ENCODE data around the gene RNF40. TPM values are rescaled to one million over a fixed set of nuclear protein-coding genes. Genes with fewer than 3 reads are reported as not detected.

Gene RNF40
- total RNA-seq, 1 donor from 2014 or later: 50.6 TPM

DNA sequence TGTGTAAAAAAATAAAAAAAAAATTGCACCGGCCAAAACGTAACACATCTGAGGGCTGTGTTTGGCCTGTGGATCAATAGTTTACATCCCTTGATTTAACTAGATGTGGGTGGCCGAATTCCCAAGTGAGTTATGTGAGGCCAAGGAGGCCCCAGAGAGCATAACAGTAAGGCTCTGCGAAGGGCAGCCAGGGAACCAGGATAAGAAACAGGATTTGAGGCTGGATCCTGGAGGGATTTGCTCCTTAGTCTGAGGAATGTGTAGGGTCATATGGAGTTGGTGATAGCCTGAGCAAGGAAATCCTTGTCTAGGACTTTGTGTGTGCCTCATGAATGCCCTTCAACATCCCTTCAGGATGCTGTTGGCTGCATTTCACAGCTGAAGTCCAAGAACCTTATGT lies 11.9 kb upstream of the RNF40 start:
- Histone ChIP-seq H3K27ac (ENCODE audit: low read depth, low read length) (no peak overlapping the region), H3K27me3 (ENCODE audit: control insufficient read depth in 3 of 3, insufficient read depth in 3 of 3, low read length in 3 of 3) (no peaks in the 10 kb centered on the region), H3K9ac (ENCODE audit: low read depth in 1 of 3, low read length in 3 of 3) (no peak overlapping the region), H3K4me3 (ENCODE audit: low read length in 3 of 3) (no peak overlapping the region), H3K4me1 (ENCODE audit: control insufficient read depth in 3 of 3, insufficient read depth in 3 of 3, low read length in 3 of 3) (peaks cover 6 to 7% (median 7%) of the 10 kb centered on the region in 3 donors), H3K9me3 (ENCODE audit: control insufficient read depth in 3 of 3, low read length in 3 of 3) (no peaks in the 10 kb centered on the region), H3K36me3 (ENCODE audit: control insufficient read depth in 3 of 3, insufficient read depth in 3 of 3, low read length in 3 of 3) (peaks cover 12 to 33% (median 30%) of the 10 kb centered on the region in 3 donors)

DNA sequence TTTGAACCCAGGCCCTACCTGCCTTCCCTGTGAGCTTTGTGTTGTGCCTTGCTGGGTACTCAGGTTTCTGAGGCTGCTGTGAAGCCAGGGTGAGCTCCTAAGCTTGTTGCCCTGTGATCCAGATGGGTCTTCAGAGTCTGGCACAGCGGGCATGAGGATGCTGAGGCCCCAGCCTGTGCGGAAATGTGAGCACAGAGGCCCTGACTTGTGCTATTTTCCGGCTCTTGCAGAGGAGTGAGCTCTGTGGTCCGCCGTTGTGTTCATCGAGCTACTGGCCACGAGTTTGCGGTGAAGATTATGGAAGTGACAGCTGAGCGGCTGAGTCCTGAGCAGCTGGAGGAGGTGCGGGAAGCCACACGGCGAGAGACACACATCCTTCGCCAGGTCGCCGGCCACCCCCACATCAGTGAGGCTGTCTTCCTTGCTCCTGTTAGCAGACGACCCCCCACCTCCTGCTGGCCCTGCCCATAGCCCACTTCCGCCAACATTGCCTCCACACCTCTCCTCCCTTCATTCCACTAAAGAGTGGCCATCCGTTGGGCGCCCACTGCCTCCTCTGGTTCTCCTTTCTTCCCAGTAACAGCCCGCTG lies 11.2 kb upstream of the RNF40 start:
- no peaks in the 10 kb centered on the region for H3K9me3 ChIP-seq (ENCODE audit: control insufficient read depth in 3 of 3, low read length in 3 of 3)
- no peaks in the 10 kb centered on the region for H3K27me3 ChIP-seq (ENCODE audit: control insufficient read depth in 3 of 3, insufficient read depth in 3 of 3, low read length in 3 of 3)
- H3K9ac ChIP-seq (ENCODE audit: low read depth in 1 of 3, low read length in 3 of 3): no peak overlapping the region
- peaks cover 6 to 7% (median 7%) of the 10 kb centered on the region in 3 donors for H3K4me1 ChIP-seq (ENCODE audit: control insufficient read depth in 3 of 3, insufficient read depth in 3 of 3, low read length in 3 of 3)
- no peak overlapping the region for H3K4me3 ChIP-seq (ENCODE audit: low read length in 3 of 3)
- H3K27ac ChIP-seq (ENCODE audit: low read depth, low read length): no peak overlapping the region
- H3K36me3 ChIP-seq (ENCODE audit: control insufficient read depth in 3 of 3, insufficient read depth in 3 of 3, low read length in 3 of 3): peaks cover 14 to 38% (median 30%) of the 10 kb centered on the region in 3 donors

DNA sequence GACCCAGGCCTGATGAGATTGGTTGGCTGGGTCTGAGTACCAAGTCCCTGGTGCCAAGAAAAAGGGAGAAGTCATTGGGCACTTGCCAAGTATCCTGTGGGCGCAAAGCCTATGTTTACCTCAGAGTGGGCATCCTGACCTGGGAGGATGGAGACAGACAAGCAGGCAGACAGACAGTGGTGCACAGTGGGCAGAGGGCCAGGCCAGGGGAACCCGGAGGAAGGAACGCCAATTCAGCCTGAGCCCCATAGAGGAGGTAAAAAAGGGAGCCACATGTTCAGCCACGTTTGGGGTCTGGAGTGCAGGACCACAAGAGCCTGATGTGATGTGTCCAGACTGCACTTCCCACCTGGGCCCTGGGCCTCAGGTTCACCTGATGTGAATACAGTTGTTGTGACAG lies 8.5 kb upstream of the RNF40 start:
- Histone ChIP-seq H3K9ac (ENCODE audit: low read depth in 1 of 3, low read length in 3 of 3) (no peak overlapping the region), H3K27me3 (ENCODE audit: control insufficient read depth in 3 of 3, insufficient read depth in 3 of 3, low read length in 3 of 3) (no peaks in the 10 kb centered on the region), H3K27ac (ENCODE audit: low read depth, low read length) (no peak overlapping the region), H3K9me3 (ENCODE audit: control insufficient read depth in 3 of 3, low read length in 3 of 3) (no peaks in the 10 kb centered on the region), H3K4me1 (ENCODE audit: control insufficient read depth in 3 of 3, insufficient read depth in 3 of 3, low read length in 3 of 3) (peaks cover 0 to 2% (median 0%) of the 10 kb centered on the region in 3 donors), H3K4me3 (ENCODE audit: low read length in 3 of 3) (no peak overlapping the region), H3K36me3 (ENCODE audit: control insufficient read depth in 3 of 3, insufficient read depth in 3 of 3, low read length in 3 of 3) (peaks cover 32 to 48% (median 39%) of the 10 kb centered on the region in 3 donors)

DNA sequence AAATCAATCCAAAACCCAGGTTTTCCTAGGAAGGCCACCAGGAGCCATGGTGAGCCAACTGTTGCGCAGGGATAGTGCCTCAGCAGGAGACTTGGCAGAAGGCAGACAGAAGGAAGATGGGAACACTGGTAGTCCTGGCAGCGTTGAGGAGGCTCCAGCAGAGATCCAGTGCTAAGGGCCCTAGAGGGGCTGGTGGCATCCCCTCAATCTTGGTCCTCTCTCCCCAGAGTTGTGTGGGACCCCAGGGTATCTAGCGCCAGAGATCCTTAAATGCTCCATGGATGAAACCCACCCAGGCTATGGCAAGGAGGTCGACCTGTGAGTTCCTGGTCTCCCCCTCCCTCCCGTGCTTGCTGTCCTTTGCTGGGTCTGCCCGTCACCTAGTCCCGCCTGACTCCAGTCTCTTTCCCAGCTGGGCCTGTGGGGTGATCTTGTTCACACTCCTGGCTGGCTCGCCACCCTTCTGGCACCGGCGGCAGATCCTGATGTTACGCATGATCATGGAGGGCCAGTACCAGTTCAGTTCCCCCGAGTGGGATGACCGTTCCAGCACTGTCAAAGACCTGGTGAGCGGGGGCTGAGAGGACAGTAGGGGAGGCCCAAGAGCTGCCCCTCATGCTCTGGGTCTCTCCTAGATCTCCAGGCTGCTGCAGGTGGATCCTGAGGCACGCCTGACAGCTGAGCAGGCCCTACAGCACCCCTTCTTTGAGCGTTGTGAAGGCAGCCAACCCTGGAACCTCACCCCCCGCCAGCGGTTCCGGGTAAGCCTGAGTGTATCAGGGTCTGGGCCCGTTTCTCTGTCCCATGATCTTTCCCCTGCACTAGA lies 6.0 kb upstream of the RNF40 start:
- Histone ChIP-seq H3K36me3 (ENCODE audit: control insufficient read depth in 3 of 3, insufficient read depth in 3 of 3, low read length in 3 of 3) (peaks cover 30 to 40% (median 33%) of the 10 kb centered on the region in 3 donors), H3K4me1 (ENCODE audit: control insufficient read depth in 3 of 3, insufficient read depth in 3 of 3, low read length in 3 of 3) (peaks cover 6 to 13% (median 7%) of the 10 kb centered on the region in 3 donors), H3K9me3 (ENCODE audit: control insufficient read depth in 3 of 3, low read length in 3 of 3) (no peaks in the 10 kb centered on the region), H3K27ac (ENCODE audit: low read depth, low read length) (no peak overlapping the region), H3K4me3 (ENCODE audit: low read length in 3 of 3) (no peak overlapping the region), H3K9ac (ENCODE audit: low read depth in 1 of 3, low read length in 3 of 3) (no peak overlapping the region), H3K27me3 (ENCODE audit: control insufficient read depth in 3 of 3, insufficient read depth in 3 of 3, low read length in 3 of 3) (no peaks in the 10 kb centered on the region)

DNA sequence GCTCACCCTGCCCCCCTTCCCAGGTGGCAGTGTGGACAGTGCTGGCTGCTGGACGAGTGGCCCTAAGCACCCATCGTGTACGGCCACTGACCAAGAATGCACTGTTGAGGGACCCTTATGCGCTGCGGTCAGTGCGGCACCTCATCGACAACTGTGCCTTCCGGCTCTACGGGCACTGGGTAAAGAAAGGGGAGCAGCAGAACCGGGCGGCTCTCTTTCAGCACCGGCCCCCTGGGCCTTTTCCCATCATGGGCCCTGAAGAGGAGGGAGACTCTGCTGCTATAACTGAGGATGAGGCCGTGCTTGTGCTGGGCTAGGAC lies 5.4 kb upstream of the RNF40 start:
- no peaks in the 10 kb centered on the region for H3K9me3 ChIP-seq (ENCODE audit: control insufficient read depth in 3 of 3, low read length in 3 of 3)
- H3K4me3 ChIP-seq (ENCODE audit: low read length in 3 of 3): no peak overlapping the region
- H3K36me3 ChIP-seq (ENCODE audit: control insufficient read depth in 3 of 3, insufficient read depth in 3 of 3, low read length in 3 of 3): peaks cover 26 to 35% (median 28%) of the 10 kb centered on the region in 3 donors
- no peaks in the 10 kb centered on the region for H3K27me3 ChIP-seq (ENCODE audit: control insufficient read depth in 3 of 3, insufficient read depth in 3 of 3, low read length in 3 of 3)
- peaks cover 11 to 18% (median 12%) of the 10 kb centered on the region in 3 donors for H3K4me1 ChIP-seq (ENCODE audit: control insufficient read depth in 3 of 3, insufficient read depth in 3 of 3, low read length in 3 of 3)
- no peak overlapping the region for H3K27ac ChIP-seq (ENCODE audit: low read depth, low read length)
- H3K9ac ChIP-seq (ENCODE audit: low read depth in 1 of 3, low read length in 3 of 3): no peak overlapping the region

DNA sequence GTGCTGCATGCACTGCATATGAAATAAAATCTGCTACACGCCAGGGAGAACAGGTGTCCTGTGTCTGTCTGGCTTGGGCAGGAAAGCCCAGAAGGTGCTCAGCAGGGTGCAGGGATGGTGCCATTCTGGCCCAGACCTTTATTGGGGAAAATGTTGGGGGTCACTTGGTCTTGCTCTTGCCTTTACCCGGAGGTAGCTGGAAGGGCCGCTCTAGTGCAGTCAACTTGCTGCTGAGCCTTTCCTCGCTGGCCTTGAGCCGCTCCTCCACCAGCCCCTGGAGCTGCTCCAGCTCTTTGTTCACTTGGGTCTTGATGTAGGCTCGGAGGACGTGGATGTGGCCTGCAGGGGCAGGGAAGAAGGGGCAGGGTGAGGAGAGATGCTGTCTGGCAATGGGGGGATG lies 4.8 kb upstream of the RNF40 start:
- H3K27me3 ChIP-seq (ENCODE audit: control insufficient read depth in 3 of 3, insufficient read depth in 3 of 3, low read length in 3 of 3): no peaks in the 10 kb centered on the region
- peaks cover 12 to 22% (median 14%) of the 10 kb centered on the region in 3 donors for H3K4me1 ChIP-seq (ENCODE audit: control insufficient read depth in 3 of 3, insufficient read depth in 3 of 3, low read length in 3 of 3)
- H3K36me3 ChIP-seq (ENCODE audit: control insufficient read depth in 3 of 3, insufficient read depth in 3 of 3, low read length in 3 of 3): peaks cover 26 to 35% (median 28%) of the 10 kb centered on the region in 3 donors
- no peak overlapping the region for H3K27ac ChIP-seq (ENCODE audit: low read depth, low read length)
- H3K4me3 ChIP-seq (ENCODE audit: low read length in 3 of 3): no peak overlapping the region
- H3K9me3 ChIP-seq (ENCODE audit: control insufficient read depth in 3 of 3, low read length in 3 of 3): no peaks in the 10 kb centered on the region
- H3K9ac ChIP-seq (ENCODE audit: low read depth in 1 of 3, low read length in 3 of 3): peak overlapping the region in 1 of 3 donors; percentile 43

DNA sequence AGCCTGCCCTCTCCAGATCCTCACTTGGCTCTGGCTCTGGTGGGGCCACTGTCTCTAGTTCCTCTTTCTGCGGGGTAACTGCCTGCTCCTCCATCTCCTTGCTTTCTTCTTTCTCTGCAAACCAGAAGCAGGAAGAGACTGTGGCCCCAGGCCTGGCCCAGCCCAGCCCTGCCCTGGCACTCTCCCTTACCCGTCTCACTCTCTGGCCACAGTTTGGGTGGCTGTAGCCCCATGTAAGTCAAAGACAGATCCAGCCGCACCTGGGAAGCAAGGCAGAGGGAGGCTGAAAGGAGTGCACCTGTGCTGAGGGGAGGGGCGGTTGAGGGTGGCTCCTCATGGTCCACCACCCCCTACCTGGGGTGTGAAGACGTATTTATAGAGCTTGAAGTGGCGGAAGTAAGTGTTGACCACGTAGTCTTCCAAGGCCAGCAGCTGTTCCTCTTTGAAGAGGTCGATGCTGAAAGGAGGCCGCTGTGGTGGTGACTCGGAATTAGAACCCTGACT lies 3.1 kb upstream of the RNF40 start:
- H3K27ac ChIP-seq (ENCODE audit: low read depth, low read length): peak overlapping the region; percentile 23
- H3K27me3 ChIP-seq (ENCODE audit: control insufficient read depth in 3 of 3, insufficient read depth in 3 of 3, low read length in 3 of 3): no peaks in the 10 kb centered on the region
- no peak overlapping the region for H3K4me3 ChIP-seq (ENCODE audit: low read length in 3 of 3)
- H3K9ac ChIP-seq (ENCODE audit: low read depth in 1 of 3, low read length in 3 of 3): no peak overlapping the region
- H3K9me3 ChIP-seq (ENCODE audit: control insufficient read depth in 3 of 3, low read length in 3 of 3): no peaks in the 10 kb centered on the region
- H3K36me3 ChIP-seq (ENCODE audit: control insufficient read depth in 3 of 3, insufficient read depth in 3 of 3, low read length in 3 of 3): peaks cover 25 to 36% (median 30%) of the 10 kb centered on the region in 3 donors
- H3K4me1 ChIP-seq (ENCODE audit: control insufficient read depth in 3 of 3, insufficient read depth in 3 of 3, low read length in 3 of 3): peaks cover 27 to 39% (median 31%) of the 10 kb centered on the region in 3 donors

DNA sequence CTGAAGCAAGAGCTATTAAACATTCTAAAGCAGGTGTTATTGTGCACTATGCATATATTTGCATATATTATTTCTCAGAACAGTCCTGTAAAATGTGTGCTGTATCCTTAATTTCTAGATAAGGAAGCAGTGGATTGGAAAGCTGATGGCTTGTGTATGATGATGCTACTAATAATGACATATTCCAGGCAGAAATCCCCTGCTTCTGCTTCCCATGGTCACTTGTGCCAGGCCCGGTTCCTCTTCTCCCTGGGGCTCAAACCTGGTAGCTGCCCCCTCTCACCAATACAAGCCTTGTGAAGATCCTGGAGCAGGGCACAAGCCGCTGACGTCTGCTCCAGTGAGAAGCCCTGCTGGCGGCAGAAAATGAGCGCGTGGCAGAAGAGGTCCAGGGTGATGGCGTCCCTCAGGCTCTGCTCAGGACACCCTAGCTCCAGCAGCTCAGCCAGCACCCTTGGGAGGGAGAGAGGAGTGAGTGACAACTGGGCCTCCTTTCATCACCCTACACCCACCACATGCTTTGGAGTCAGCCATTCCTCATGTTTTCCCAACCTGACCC lies 2.0 kb upstream of the RNF40 start:
- Histone ChIP-seq H3K36me3 (ENCODE audit: control insufficient read depth in 3 of 3, insufficient read depth in 3 of 3, low read length in 3 of 3) (peaks cover 28 to 41% (median 34%) of the 10 kb centered on the region in 3 donors), H3K27ac (ENCODE audit: low read depth, low read length) (no peak overlapping the region), H3K27me3 (ENCODE audit: control insufficient read depth in 3 of 3, insufficient read depth in 3 of 3, low read length in 3 of 3) (no peaks in the 10 kb centered on the region), H3K9me3 (ENCODE audit: control insufficient read depth in 3 of 3, low read length in 3 of 3) (no peaks in the 10 kb centered on the region), H3K9ac (ENCODE audit: low read depth in 1 of 3, low read length in 3 of 3) (no peak overlapping the region), H3K4me3 (ENCODE audit: low read length in 3 of 3) (no peak overlapping the region), H3K4me1 (ENCODE audit: control insufficient read depth in 3 of 3, insufficient read depth in 3 of 3, low read length in 3 of 3) (peaks cover 29 to 40% (median 35%) of the 10 kb centered on the region in 3 donors)

DNA sequence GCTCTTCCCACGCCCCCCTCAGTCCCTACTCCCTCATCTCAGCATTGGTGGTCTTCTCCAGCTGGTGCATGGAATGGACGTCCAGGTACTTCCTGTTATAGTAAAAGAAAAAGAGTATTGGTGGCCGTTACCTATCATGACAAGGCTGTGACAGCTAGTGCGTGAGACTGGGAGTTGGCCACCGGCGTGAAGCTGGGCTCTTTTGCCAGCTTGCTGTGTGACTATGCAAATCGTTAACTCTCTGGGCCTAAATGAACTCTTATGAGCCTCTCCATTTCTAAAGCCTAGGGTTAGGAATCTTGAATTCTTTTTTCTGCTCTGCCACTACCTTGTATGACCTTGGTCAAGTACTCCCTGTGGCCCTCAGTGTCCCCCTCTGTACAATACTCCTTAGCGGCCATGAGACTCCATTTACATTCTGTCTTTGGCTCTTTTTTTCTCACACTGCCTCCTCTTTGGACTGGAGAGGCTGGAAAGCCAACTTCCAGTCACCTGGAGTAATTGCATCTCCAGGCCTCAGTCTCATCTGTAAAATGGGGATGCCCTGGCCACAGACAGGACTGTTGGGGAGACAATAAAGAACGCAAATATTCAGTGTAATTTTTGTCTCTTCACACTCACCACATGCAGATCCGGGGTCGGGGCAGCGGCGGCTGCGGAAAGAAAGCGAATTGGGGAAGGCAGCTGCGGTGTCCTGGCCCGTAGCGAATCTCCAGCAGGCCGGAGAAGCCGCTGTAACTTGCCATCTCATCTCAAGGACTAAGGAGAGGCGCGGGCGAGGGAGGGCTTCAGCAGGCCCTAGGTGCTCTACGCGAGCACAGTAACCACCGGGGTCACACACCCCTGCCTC lies 1.3 kb upstream of the RNF40 start:
- no peaks in the 10 kb centered on the region for H3K27me3 ChIP-seq (ENCODE audit: control insufficient read depth in 3 of 3, insufficient read depth in 3 of 3, low read length in 3 of 3)
- peak overlapping the region; percentile 94 for H3K27ac ChIP-seq (ENCODE audit: low read depth, low read length)
- peaks cover 29 to 40% (median 35%) of the 10 kb centered on the region in 3 donors for H3K4me1 ChIP-seq (ENCODE audit: control insufficient read depth in 3 of 3, insufficient read depth in 3 of 3, low read length in 3 of 3)
- no peaks in the 10 kb centered on the region for H3K9me3 ChIP-seq (ENCODE audit: control insufficient read depth in 3 of 3, low read length in 3 of 3)
- H3K9ac ChIP-seq (ENCODE audit: low read depth in 1 of 3, low read length in 3 of 3): peak overlapping the region; percentile 47 to 97 (median 70)
- peaks cover 35 to 48% (median 37%) of the 10 kb centered on the region in 3 donors for H3K36me3 ChIP-seq (ENCODE audit: control insufficient read depth in 3 of 3, insufficient read depth in 3 of 3, low read length in 3 of 3)
- peak overlapping the region; percentile 86 to 97 (median 93) for H3K4me3 ChIP-seq (ENCODE audit: low read length in 3 of 3)
